K562 (cell line): Measurements from ENCODE around the gene BTBD2. TPM values are rescaled to one million over a fixed set of nuclear protein-coding genes. Genes with fewer than 3 reads are reported as not detected.

Experiments used
- ATAC-seq: fragments of 200-7000 bp; cut with Tn5 transposase; 3 replicates; pipeline ENCODE4 v1.9.1; 2020; ENCODE audit warnings: moderate library complexity
- BruUV-seq: library from RNA; stranded (reverse); fragments of 400-500 nt; replicated peaks from 2 replicates; lab custom pipeline; 2021; lab: Mats Ljungman, UMichigan
- CTCF ChIA-PET: fragments of 300-600 bp; formaldehyde crosslinking; extraction: SDS; loops from one replicate; lab custom pipeline; 2021; ENCODE audit warnings: low intra/inter-chr PET ratio; lab: Yijun Ruan, JAX
- POLR2A ChIA-PET: fragments of 300-600, 350-650 bp; sonication (Branson Sonifier 250); formaldehyde crosslinking; extraction: SDS; loops from one replicate; lab custom pipeline; 2021; ENCODE audit warnings: antibody characterized with exemption, inconsistent platforms; lab: Yijun Ruan, JAX
- DNase-seq, 4 experiments: peaks; one replicate each; pipeline versions ENCODE4 v3.0.0 to v3.0.0-alpha.2; 2011 to 2018; ENCODE audit warnings: low spot score in 3 of 4, mixed read lengths in 3 of 4; ENCODE audit errors: extremely low read depth in 1 of 4
- FAIRE-seq: peaks from 2 replicates; lab custom pipeline; 2011; peaks lifted over from hg19 to GRCh38; lab: Jason Lieb, UNC
- H2AFZ ChIP-seq: 2 replicates; pipeline ENCODE4 v1.6.0; 2011; ENCODE audit warnings: low read depth, low read length, control low read depth, inconsistent platforms
- H3K27ac ChIP-seq: fragments of 200-600 bp; 3 replicates; pipeline ENCODE4 v1.8.0; 2011; ENCODE audit warnings: low read depth, mild to moderate bottlenecking, control low read depth, inconsistent platforms, low read length, moderate library complexity, mixed read lengths; ENCODE audit errors: extremely low read depth
- H3K27me3 ChIP-seq, 2 experiments: fragments of 300-600 bp in 1 of 2; 2 replicates in 1 of 2; 3 replicates in 1 of 2; pipeline versions ENCODE4 v1.6.0 to v1.8.0; 2011; ENCODE audit warnings: inconsistent platforms in 2 of 2, low read length in 2 of 2, mild to moderate bottlenecking in 1 of 2, mixed read lengths in 1 of 2, moderate library complexity in 1 of 2; ENCODE audit not compliant: control insufficient read depth in 2 of 2, insufficient read depth in 2 of 2
- H3K36me3 ChIP-seq: fragments of 300-600 bp; 3 replicates; pipeline ENCODE4 v1.8.0; 2011; ENCODE audit warnings: mild to moderate bottlenecking, low read length, inconsistent platforms; ENCODE audit not compliant: control insufficient read depth, insufficient read depth
- H3K4me1 ChIP-seq, 2 experiments: fragments of 200-600 bp in 1 of 2; replicated peaks in 1 of 2; 2 replicates in 1 of 2; 3 replicates in 1 of 2; pipeline versions ENCODE4 v1.5.1 to v1.8.0; 2011; ENCODE audit warnings: inconsistent platforms in 2 of 2, low read length in 2 of 2, mild to moderate bottlenecking in 1 of 2, mixed read lengths in 1 of 2, moderate library complexity in 1 of 2; ENCODE audit not compliant: control insufficient read depth in 2 of 2, insufficient read depth in 2 of 2
- H3K4me2 ChIP-seq: 2 replicates; pipeline ENCODE4 v1.6.1; 2011; ENCODE audit warnings: low read length, control low read depth, inconsistent platforms, mixed read lengths; ENCODE audit not compliant: insufficient read depth
- H3K4me3 ChIP-seq: fragments of 200-600 bp; sonication (generic), shearing (Covaris generic); 2 replicates; pipeline ENCODE4 v1.5.1; 2016; ENCODE audit warnings: control low read depth, inconsistent platforms
- H3K79me2 ChIP-seq: fragments of 200-600 bp; 3 replicates; pipeline ENCODE4 v1.8.0; 2011; ENCODE audit warnings: low read length, inconsistent platforms; ENCODE audit not compliant: control insufficient read depth, insufficient read depth
- H3K9ac ChIP-seq, 2 experiments: 2 replicates each; pipeline versions ENCODE4 v1.6.0 to v1.6.1; 2011; ENCODE audit warnings: low read depth in 2 of 2, low read length in 2 of 2, control low read depth in 1 of 2, inconsistent platforms in 1 of 2, mild to moderate bottlenecking in 1 of 2, mixed read lengths in 1 of 2; ENCODE audit not compliant: insufficient read depth in 1 of 2
- H3K9me1 ChIP-seq: one replicate; pipeline ENCODE4 v1.6.0; 2011; ENCODE audit warnings: inconsistent platforms, mild to moderate bottlenecking, low read length, moderate library complexity; ENCODE audit not compliant: control insufficient read depth, insufficient read depth
- H3K9me3 ChIP-seq: replicated peaks from 2 replicates; pipeline ENCODE4 v1.5.1; 2011; ENCODE audit warnings: low read depth, low read length, inconsistent platforms; ENCODE audit not compliant: control insufficient read depth, insufficient read depth
- H4K20me1 ChIP-seq: replicated peaks from 2 replicates; pipeline ENCODE4 v1.6.1; 2011; ENCODE audit warnings: low read length, inconsistent platforms, mixed read lengths; ENCODE audit not compliant: control insufficient read depth, insufficient read depth
- BACH1 ChIP-seq: fragments of 200-800 bp; sonication (Bioruptor generic); IDR thresholded peaks from 2 replicates; pipeline ENCODE4 v1.6.1; 2016; ENCODE audit warnings: missing genetic modification characterization, missing compliant biosample characterization
- CREB1 ChIP-seq, 2 experiments: sonication (generic) in 1 of 2; formaldehyde crosslinking in 1 of 2; IDR thresholded peaks; 2 replicates each; pipeline versions ENCODE4 v1.6.1 to v1.8.0; 2012 to 2022; ENCODE audit warnings: inconsistent platforms in 1 of 2, mild to moderate bottlenecking in 1 of 2, missing genetic modification reagents in 1 of 2, moderate library complexity in 1 of 2
- POLR2G ChIP-seq: fragments of 200-400 bp; formaldehyde crosslinking; IDR thresholded peaks from 2 replicates; pipeline ENCODE4 v1.6.1; 2017; ENCODE audit warnings: low read depth, mild to moderate bottlenecking, antibody characterized with exemption, low read length, moderate library complexity
- RBFOX2 ChIP-seq: fragments of 200-400 bp; formaldehyde crosslinking; IDR thresholded peaks from 2 replicates; pipeline ENCODE4 v1.6.1; 2017; ENCODE audit warnings: low read depth, mild to moderate bottlenecking, low read length, moderate library complexity
- WGBS: fragments of 100-300 bp; shearing (Covaris generic); methylation state at CpG from one replicate; pipeline ENCODE4 v1.1.6; 2016; ENCODE audit warnings: low coverage, mixed read lengths; ENCODE audit not compliant: insufficient coverage; ENCODE audit errors: missing lambda C conversion rate; 5-methylcytosine and 5-hydroxymethylcytosine counted together
- in situ Hi-C: fragments of 300-500 bp; cut with MboI; formaldehyde crosslinking; loops from 4 replicates; pipeline ENCODE4 v1.15.0; 2018; ENCODE audit warnings: inconsistent platforms, mixed read lengths
- intact Hi-C: fragments of 100-400 bp; cut with micrococcal nuclease; formaldehyde crosslinking; loops from 2 replicates; pipeline ENCODE4 v1.14.2; 2022
- polyA plus RNA-seq, 8 experiments: library from polyadenylated mRNA; depleted of rRNA in 4 of 8; stranded (reverse) in 5 of 8; unstranded in 3 of 8; fragments of >200 nt; fragmentation: Nextera tagmentation in 2 of 8; fragmentation: Illumina TruSeq in 1 of 8; extraction: Ambion mirVana in 2 of 8; extraction: Trizol in 1 of 8; gene quantifications; 2 replicates each; pipeline versions ENCODE4 v1.2.1 to v1.2.3, GENCODE V29; 2011 to 2014; ENCODE audit warnings: inconsistent platforms in 1 of 8, missing spikeins in 1 of 8
- total RNA-seq, 7 experiments: library from RNA; depleted of rRNA in 6 of 7; stranded (reverse); fragments of >200 nt in 6 of 7; fragmentation: Illumina TruSeq in 2 of 7; extraction: Trizol in 2 of 7; gene quantifications; 2 replicates each; pipeline versions ENCODE4 v1.2.1 to v1.2.3, GENCODE V29; 2011 to 2021; ENCODE audit warnings: low replicate concordance in 1 of 7

BTBD2 gene
- total and polyA plus RNA-seq, 9 of the 15 experiments (the other 6 are each of a cell fraction or from before 2014, with no cell fraction given) = 0.10 to 15.6 (median 6.9) TPM

- Histone ChIP-seq H3K79me2 (peaks cover 86% of the 10 kb centered on the region), H3K27me3 (no peaks in the 10 kb centered on the region), H3K27ac (no peak overlapping the region), H3K9ac (peak overlapping the region in 1 of 2 experiments; percentile 56; a peak in 1 of 4 replicates), H4K20me1 (peaks cover 20% of the 10 kb centered on the region), H3K36me3 (peaks cover 45% of the 10 kb centered on the region; the same call in 2 of the 3 replicates), H3K9me3 (no peaks in the 10 kb centered on the region), H3K9me1 (no peaks in the 10 kb centered on the region), H3K4me3 (no peak overlapping the region), H3K4me1 (peaks cover 0 to 71% of the 10 kb centered on the region in 2 experiments; a peak in 2 of 5 replicates), H3K4me2 (no peak overlapping the region), H2AFZ (no peak overlapping the region)
- TF ChIP-seq RBFOX2 (peak; percentile 24; the same call in 1 of the 2 replicates), POLR2G (peak; percentile 41; the same call in 1 of the 2 replicates), BACH1 (no peak), CREB1 (IDR thresholded peaks at IDR 0.05) (no peak), CREB1 (CRISPR knock-in tag; IDR thresholded peaks at IDR 0.05) (0 out of 2 replicates have a peak, but pooled peaks have one; percentile 18)
- 92% methylated on average over 19 of the region's 32 CpGs for WGBS
- intact Hi-C loops = no loop called here
- in situ Hi-C loops = no loop called here
- POLR2A ChIA-PET = interaction anchor here (0.6 to 1.0 kb wide), 3 partner anchors 9 to 419 kb away, joined by 3 read pairs; no protein-coding TSS in a partner anchor
- no TSS peak for BruUV-seq
- CTCF ChIA-PET = no interaction called here
- ATAC-seq = no peak
- no peak for FAIRE-seq
- no peak for DNase-seq
Measured at GRCh38 chr19:1953441-1954094, 61.9 kb downstream of the BTBD2 start.
